ENCODE results near the gene EFTUD2.

EFTUD2 gene

GRCh38 chr17:44925731-44926697 is 26.8 kb upstream of the EFTUD2 start:
- DNase-seq (ENCODE audit: low read depth, low spot score) = no peak

- no peak for DNase-seq (ENCODE audit: low read depth, low spot score)
Measured at GRCh38 chr17:44924107-44924544, 24.9 kb upstream of the EFTUD2 start.

DNA sequence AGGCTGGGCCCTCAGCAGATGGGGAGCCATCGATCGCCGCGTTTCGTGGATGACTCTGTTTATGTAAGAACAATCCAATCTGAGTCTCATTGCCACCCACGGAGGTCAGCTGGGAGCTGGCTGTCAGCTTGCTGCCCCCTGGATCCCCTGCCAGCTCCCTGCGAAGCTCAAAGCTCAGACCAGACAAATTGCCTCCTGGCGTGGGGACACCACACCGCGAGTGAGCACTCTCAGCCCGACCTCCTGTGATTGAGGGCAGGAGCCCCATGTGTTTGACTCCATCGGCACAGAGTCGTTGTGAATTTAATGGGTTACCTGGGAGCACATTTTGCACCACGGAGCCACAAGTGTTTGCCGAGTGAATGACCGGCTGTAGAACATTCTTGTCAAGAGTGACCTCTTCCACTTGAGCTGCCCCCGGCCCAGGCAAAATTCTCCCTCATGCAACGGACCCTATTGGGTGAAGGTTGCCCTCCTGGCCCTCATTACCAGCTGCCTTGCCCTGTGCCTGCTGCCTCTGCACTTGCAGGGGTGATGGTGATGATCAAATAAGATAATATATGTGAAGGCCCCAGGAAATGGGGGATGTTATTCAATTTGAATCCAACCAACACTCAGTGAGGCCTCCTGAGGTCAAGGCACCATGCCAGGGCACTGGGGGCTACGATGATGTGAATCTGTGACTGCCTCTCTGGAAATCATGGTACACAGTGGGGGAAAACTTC is 23.7 kb upstream of the EFTUD2 start:
- no peak for DNase-seq (ENCODE audit: low read depth, low spot score)

DNA sequence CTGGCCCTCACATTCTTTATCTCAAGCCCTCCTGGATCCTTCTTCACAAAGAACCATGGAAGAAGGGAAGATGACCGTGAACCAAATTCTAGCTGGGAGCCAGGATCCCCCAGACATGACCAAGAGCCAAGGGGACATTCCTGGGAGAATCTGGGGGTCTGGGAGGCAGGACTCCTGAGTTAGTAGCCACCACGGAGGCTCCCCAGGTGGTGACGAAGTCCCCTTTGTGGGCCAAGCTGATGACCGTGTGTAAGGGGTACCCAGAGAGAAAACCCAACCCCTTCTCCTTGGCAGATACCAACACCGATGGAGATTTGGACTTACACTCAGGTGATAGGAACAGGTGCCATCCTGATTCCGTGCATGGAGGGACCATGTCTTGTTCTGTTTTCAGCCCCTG is 22.9 kb upstream of the EFTUD2 start:
- DNase-seq (ENCODE audit: low read depth, low spot score) = no peak

GRCh38 chr17:44921122-44921882 is 22.1 kb upstream of the EFTUD2 start:
- no peak for DNase-seq (ENCODE audit: low read depth, low spot score)

GRCh38 chr17:44920565-44920940 is 21.3 kb upstream of the EFTUD2 start:
- DNase-seq (ENCODE audit: low read depth, low spot score) = no peak

DNA sequence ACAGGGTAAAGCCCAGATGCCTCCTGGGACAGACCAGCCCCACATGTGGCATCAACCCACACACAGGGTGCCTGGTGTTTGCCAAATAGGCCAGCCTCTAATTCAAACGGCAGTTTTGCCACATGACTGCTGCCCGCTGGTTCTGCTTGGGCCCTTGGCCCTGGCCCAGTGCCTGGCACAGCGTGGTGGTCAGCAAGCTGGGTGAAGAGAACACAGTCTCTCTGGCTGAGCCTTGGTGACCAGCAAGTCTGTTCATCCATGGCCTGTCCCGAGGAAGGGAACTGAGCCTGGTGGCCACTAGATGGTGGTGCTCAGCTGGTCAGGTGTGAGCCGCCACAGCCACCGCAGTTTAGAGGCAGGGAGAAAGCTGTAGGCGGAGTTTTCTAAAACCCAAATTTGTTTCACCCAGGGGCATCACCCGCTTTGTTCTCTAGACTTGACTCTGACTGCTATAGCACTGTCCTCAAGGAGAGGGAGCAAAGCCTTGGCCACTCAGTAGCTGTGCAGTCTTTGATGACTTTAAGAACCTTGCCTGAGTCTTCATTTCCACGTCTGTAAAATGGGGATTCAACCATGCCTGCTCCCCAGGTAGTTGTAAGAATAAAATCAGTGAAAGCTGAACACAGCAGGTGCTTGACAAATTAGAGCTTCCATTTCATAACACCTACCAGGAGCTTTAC is 20.8 kb upstream of the EFTUD2 start:
- DNase-seq (ENCODE audit: low read depth, low spot score) = no peak

DNA sequence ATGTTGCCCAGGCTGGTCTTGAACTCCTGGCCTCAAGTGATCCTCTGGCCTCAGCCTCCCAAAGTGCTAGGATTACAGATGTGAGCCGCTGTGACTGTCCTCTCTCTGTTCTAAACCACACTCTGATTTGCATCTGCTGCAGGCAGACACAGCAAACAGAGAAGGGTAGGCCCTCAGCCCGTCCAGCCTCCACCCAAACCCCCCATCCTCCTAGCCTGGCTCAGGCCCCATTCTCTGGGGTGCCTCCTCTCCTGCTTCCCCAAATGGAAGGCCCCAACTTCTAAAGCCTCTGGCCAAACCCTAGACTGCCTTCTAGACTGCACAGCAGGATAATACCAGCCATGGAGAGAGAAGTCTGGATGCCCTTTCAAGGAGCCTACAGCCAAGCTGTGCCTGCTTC is 20.2 kb upstream of the EFTUD2 start:
- no peak for DNase-seq (ENCODE audit: low read depth, low spot score)

DNA sequence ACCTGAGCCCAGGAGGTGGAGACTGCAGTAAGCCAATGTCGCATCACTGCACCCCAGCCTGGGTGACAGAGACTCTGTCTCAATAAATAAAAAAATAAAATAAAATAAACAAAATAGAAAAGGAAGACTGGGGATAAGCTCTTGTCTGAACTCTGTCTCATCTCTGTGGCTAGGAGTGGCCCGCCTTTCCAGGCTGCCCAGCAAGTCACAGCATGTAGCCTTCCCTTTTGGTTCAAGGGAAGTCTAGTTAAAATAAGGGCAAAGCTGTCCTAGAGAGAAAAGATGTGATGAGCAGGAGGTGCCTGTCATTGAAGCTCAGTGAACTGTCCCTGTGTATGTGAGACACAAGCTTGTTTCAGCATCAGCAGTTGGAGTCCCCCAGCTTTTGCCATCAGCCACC is 18.8 kb upstream of the EFTUD2 start:
- no peak for DNase-seq (ENCODE audit: low read depth, low spot score)

- no peak for DNase-seq (ENCODE audit: low read depth, low spot score)
Measured at GRCh38 chr17:44917456-44917855, 18.2 kb upstream of the EFTUD2 start.

- DNase-seq (ENCODE audit: low read depth, low spot score) = no peak
Measured at GRCh38 chr17:44916781-44917241, 17.6 kb upstream of the EFTUD2 start.

GRCh38 chr17:44915862-44916780 is 16.9 kb upstream of the EFTUD2 start:
- DNase-seq (ENCODE audit: low read depth, low spot score) = no peak

- DNase-seq (ENCODE audit: low read depth, low spot score) = no peak
Measured at GRCh38 chr17:44915321-44915726, 16.1 kb upstream of the EFTUD2 start, which contains the start of gene GFAP. GFAP (minus strand) TSS chr17:44915500; CDS start chr17:44915486, 14 bp downstream.

DNA sequence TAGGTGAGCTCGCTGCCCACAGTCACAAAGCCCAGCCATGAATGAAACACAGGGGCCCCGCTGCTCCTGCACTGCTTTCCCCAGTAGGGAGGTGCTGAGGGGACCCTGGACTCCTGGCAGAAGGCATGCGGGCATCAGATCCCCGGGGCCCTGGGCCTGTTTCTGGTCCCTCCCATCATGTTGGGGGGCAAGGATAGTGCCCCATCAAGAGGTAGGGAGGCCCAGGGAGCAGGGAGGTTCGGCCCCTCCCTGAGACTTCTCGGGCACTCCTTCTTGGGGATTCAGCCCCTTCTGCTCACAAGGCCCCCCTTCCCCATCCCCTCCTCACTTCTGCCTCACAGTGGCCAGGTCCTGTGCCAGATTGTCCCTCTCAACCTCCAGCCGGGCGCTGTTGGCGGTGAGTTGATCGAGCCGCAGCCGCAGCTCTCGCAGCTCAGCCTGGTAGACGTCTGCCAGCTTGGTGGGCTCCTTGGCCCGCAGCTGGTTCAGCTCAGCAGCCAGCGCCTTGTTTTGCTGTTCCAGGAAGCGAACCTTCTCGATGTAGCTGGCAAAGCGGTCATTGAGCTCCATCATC is 15.5 kb upstream of the EFTUD2 start:
- DNase-seq (ENCODE audit: low read depth, low spot score) = no peak

DNA sequence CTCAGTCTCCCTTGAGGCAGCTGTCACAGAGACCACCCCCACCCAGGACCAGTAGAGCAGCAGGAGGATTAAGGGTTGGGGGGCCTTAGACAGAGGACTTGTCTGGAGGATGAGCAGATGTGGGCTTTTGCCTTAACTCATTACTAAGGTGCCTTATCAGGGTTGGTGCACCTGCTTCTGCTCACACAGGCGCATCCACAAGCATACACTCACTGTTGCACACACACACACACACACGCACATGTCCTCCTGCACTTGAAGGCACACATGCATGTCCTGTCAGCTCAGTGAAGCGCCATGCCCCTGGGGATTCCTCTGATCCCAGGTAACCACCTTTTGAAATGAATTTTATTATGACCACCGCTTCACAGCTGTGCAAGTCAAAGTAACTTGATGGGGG is 14.9 kb upstream of the EFTUD2 start:
- DNase-seq (ENCODE audit: low read depth, low spot score) = no peak

- no peak for DNase-seq (ENCODE audit: low read depth, low spot score)
Measured at GRCh38 chr17:44913676-44914075, 14.4 kb upstream of the EFTUD2 start.

- DNase-seq (ENCODE audit: low read depth, low spot score) = no peak
Measured at GRCh38 chr17:44912763-44913544, 13.7 kb upstream of the EFTUD2 start.

GRCh38 chr17:44911133-44912001 is 12.1 kb upstream of the EFTUD2 start:
- DNase-seq (ENCODE audit: low read depth, low spot score) = peak; percentile 26

Measured in activated CD4-positive, CD25-positive, alpha-beta regulatory T cell treated with anti-CD3 and anti-CD28 coated beads, Interleukin-2, amount 50 U/mL, for 16 hours (primary cell).